Stimulated activated CD4-positive, alpha-beta T cell treated with anti-CD3 and anti-CD28 coated beads, Interleukin-12 subunit alpha, Interleukin-12 subunit beta, amount 100 ng/mL, for 4 hours (primary cell): ENCODE results near the gene SNTB2.

Experiments
- DNase-seq: peaks from one replicate; pipeline ENCODE4 v3.0.0-alpha.2; 2020

SNTB2 gene

GRCh38 chr16:69349536-69349935 is 162.6 kb downstream of the SNTB2 start:
- DNase-seq = no peak

- no peak for DNase-seq
These were observed 163.7 kb downstream of the SNTB2 start for GRCh38 chr16:69350536-69351133.

- DNase-seq = no peak
These were observed 164.5 kb downstream of the SNTB2 start, which contains the start of gene TMED6 for GRCh38 chr16:69351309-69352027. Gene TMED6 (minus strand): TSS chr16:69351786. CDS start chr16:69351753, 33 bp downstream.
